ENCODE measurements around the gene SCMH1.

DNA sequence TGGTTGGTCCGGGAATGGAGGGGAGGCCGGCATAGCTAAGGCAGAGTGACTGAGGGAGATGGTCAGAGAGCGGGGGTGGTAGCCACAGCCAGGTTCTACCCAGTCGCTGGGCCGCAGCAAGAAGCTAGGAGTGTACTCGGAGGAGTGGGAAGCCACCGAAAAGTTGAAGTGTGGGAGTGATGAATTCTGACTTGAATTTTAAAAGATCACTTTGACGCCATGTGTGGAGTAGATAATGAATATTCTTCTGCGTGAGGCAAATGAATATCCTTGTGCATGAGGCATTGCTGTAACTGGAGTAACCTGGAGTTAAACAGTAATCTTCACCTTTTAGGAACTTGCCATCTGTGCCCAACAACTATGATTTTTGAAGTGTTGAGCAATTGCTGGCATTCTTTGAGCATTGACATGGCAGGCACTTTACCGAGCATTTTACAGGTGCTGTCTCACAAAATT, 255.8 kb downstream of the SCMH1 start:
- TF ChIP-seq, protein P1, sequence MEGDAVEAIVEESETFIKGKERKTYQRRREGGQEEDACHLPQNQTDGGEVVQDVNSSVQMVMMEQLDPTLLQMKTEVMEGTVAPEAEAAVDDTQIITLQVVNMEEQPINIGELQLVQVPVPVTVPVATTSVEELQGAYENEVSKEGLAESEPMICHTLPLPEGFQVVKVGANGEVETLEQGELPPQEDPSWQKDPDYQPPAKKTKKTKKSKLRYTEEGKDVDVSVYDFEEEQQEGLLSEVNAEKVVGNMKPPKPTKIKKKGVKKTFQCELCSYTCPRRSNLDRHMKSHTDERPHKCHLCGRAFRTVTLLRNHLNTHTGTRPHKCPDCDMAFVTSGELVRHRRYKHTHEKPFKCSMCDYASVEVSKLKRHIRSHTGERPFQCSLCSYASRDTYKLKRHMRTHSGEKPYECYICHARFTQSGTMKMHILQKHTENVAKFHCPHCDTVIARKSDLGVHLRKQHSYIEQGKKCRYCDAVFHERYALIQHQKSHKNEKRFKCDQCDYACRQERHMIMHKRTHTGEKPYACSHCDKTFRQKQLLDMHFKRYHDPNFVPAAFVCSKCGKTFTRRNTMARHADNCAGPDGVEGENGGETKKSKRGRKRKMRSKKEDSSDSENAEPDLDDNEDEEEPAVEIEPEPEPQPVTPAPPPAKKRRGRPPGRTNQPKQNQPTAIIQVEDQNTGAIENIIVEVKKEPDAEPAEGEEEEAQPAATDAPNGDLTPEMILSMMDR (IDR thresholded peaks at IDR 0.05; ENCODE audit: low read depth, low read length, poor library complexity, severe bottlenecking) = no peak
- no peak for TF ChIP-seq EZH2phosphoT487 (IDR thresholded peaks at IDR 0.05; ENCODE audit: borderline replicate concordance, low read length)
